Measurements from ENCODE around the gene TP53I11.

TP53I11 gene

GRCh38 chr11:44939673-44940395, 10.8 kb downstream of the TP53I11 start:
- DNase-seq (ENCODE audit: low spot score), result no peak

- no peak for DNase-seq (ENCODE audit: low spot score)
These were observed 12.5 kb downstream of the TP53I11 start for GRCh38 chr11:44938066-44938691.

GRCh38 chr11:44936951-44937543, 13.6 kb downstream of the TP53I11 start:
- no peak for DNase-seq (ENCODE audit: low spot score)

GRCh38 chr11:44936525-44936924, 14.2 kb downstream of the TP53I11 start:
- DNase-seq (ENCODE audit: low spot score), result peak; percentile 73

- no peak for DNase-seq (ENCODE audit: low spot score)
These were observed 15.9 kb downstream of the TP53I11 start for GRCh38 chr11:44934735-44935250.

- no peak for DNase-seq (ENCODE audit: low spot score)
These were observed 16.6 kb downstream of the TP53I11 start for GRCh38 chr11:44934110-44934509.

GRCh38 chr11:44931466-44931865, 19.2 kb downstream of the TP53I11 start:
- no peak for DNase-seq (ENCODE audit: low spot score)

- no peak for DNase-seq (ENCODE audit: low spot score)
These were observed 19.9 kb downstream of the TP53I11 start for GRCh38 chr11:44930588-44931302.

GRCh38 chr11:44928816-44929215, 21.9 kb downstream of the TP53I11 start:
- DNase-seq (ENCODE audit: low spot score), result no peak

- no peak for DNase-seq (ENCODE audit: low spot score)
These were observed 22.5 kb downstream of the TP53I11 start for GRCh38 chr11:44928144-44928543.

- DNase-seq (ENCODE audit: low spot score), result peak; percentile 63
These were observed 23.5 kb downstream of the TP53I11 start for GRCh38 chr11:44927174-44927661.

GRCh38 chr11:44926036-44926435, 24.6 kb downstream of the TP53I11 start:
- DNase-seq (ENCODE audit: low spot score), result no peak

GRCh38 chr11:44923806-44924205, 26.9 kb downstream of the TP53I11 start:
- DNase-seq (ENCODE audit: low spot score), result no peak

GRCh38 chr11:44923115-44923514, 27.6 kb downstream of the TP53I11 start:
- no peak for DNase-seq (ENCODE audit: low spot score)

- DNase-seq (ENCODE audit: low spot score), result no peak
These were observed 30.2 kb downstream of the TP53I11 start for GRCh38 chr11:44920451-44920850.

- DNase-seq (ENCODE audit: low spot score), result no peak
These were observed 32.9 kb downstream of the TP53I11 start for GRCh38 chr11:44917741-44918140.

GRCh38 chr11:44916801-44917385, 33.8 kb downstream of the TP53I11 start:
- DNase-seq (ENCODE audit: low spot score), result no peak

- DNase-seq (ENCODE audit: low spot score), result no peak
These were observed 34.4 kb downstream of the TP53I11 start for GRCh38 chr11:44916331-44916730.

- DNase-seq (ENCODE audit: low spot score), result no peak
These were observed 35.1 kb downstream of the TP53I11 start for GRCh38 chr11:44915621-44916020.

- no peak for DNase-seq (ENCODE audit: low spot score)
These were observed 35.7 kb downstream of the TP53I11 start for GRCh38 chr11:44915004-44915403.

- DNase-seq (ENCODE audit: low spot score), result no peak
These were observed 36.6 kb downstream of the TP53I11 start for GRCh38 chr11:44914105-44914504.

GRCh38 chr11:44913502-44913901, 37.2 kb downstream of the TP53I11 start:
- no peak for DNase-seq (ENCODE audit: low spot score)
